ENCODE measurements around the gene CASKIN1.

Gene CASKIN1

DNA sequence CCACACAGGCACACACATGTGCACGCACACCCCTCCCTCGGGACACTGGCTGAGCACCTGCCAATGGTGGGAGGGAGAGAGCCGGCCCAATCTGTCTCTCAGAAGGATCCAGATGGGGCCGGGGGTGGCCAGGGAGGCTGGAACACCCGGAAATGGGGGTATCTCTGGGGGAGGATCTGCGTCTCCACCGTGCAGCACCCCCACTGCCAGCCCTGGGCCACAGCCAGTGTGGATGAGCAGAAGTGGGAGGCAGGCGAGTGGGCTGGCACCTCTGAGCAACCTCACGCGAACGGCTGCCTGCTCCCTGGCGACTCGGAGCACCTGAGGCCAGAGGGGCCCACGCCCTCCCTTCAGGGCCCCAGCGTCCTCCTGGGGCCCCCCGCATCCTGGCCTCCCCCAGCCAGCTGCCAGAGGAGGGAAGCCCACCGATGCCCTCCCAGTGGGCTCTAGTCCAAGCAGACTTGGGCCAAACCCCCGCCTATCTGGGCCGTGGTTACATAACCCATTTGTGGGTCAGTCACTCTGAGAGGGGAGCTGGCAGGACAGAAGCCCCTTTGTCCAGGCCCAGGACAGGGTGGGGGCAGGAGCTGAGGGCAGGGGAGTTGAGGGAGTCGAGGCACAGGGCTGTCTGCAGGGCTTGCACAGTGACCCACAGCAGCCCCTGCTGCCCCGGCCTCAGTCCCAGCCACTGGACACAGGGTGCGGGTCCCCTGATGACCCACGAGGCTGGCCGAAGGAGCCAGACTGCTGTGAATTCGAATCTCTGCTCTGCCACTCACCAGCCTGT is 5.6 kb downstream of the CASKIN1 start:
- no peak for DNase-seq

DNA sequence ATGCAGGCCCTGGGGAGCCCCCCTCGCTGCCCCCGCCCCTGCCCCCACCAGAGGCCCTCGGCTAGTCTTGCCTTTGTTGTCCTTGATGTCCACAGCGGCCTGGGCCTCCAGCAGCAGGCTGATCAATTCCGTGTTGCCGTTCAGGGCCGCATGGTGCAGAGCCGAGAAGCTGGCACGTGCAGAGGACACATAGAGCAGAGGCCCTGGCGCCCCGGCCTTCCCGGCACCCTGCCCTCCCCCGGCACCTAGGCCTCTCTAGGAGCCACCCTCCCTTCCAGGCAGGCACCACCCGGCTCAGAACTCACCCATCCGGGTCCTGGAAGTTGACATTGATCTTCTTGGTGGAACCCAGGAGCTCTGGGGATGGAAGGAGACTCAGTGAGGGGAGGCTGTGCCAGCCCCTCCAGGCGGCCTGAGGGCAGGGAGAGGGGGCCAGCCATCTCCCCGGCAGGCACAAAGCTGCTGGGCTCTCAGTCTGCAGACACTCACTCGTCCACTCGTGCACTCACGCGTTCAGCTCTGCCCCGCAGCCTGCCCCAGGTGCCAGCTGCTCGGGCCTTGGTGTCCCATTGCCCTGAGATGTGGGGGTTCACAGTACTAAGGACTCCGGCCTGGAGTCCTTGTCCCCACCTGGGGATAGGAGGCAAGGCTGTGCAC is 6.3 kb downstream of the CASKIN1 start:
- DNase-seq: no peak

DNA sequence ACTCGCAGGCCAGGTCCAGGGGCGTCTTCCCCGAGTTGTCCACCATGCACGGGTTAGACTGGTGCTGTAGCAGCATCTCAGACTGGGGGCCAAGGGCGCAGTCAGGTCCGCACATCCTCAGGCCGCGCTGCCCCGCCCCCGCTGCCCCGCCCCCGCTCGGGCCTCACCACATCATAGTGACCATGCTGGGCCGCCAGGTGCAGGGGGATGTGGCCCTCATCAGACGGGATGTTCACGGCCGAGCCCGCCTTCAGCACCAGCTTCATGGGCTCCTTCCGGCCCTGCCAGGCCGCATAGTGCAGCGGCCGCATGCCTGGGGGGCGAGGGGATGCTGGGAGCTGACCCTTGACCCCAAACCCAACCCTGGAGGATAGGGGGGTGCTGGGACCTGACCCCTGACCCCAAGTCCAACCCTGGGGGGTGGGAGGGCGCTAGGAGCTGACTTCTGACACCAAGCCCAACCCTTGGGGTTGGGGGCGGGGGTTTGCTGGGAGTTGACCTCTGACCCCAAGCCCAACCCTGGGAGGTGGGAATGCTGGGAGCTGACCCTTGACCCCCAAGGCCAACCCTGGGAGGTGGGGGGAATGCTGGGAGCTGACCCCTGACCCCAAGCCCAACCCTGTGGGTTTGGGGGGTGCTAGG is 7.0 kb downstream of the CASKIN1 start:
- no peak for DNase-seq

DNA sequence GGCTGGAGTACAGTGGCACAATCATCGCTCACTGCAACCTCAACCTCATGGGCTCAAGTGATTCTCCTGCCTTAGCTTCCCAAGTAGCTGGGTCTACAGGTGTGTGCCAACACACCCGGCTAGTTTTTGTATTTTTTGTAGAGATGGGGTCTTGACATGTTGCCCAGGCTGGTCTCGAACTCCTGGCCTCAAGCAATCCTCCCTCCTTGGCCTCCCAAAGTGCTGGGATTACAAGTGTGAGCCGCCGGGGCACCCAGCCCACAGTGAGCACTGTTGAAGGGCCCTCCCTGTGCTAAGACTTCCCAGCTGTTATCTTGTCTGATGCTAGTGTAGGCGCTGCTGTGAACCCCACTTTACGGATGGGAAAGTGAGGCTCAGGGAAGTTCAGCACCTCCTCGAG is 8.0 kb downstream of the CASKIN1 start:
- DNase-seq: no peak

DNA sequence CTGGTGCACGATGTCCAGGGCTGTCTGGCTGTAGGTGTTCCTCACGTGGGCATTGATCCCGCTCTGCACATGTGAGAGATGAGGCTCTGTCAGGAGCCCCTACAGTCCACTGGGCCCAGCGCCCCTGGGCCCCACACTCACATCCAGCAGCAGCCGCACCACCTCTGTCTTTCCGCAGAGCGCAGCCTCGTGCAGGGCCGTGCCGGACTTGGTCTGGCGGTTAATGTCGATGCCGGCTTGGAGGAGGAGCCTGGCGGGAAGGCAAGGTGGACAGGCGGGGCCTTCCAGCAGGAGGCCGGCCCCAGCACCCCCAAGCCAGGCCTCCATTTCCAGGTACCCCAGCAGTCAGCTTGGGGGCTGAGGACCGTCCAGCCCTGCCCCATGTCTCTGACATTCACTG is 9.2 kb downstream of the CASKIN1 start:
- no peak for DNase-seq

DNA sequence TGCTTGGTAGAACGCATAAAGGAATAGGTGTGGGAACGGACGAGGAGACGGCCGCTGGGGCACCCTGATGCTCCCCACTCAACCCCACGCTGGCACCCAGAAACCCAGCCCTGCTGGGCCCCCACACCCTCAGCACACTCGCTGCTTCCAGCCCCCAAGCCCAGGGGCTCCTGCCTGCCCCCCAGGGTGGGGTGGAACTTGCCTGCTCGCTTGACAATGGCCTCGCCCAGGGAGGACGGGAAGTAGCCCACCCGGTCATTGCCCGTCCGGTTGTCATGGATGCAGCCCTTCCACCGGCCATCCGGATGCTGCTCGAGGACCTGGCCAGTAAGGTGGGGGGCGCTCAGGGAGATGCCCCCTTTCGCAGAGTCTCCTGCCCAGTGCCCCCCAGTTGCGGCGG is 9.9 kb downstream of the CASKIN1 start:
- no peak for DNase-seq

DNA sequence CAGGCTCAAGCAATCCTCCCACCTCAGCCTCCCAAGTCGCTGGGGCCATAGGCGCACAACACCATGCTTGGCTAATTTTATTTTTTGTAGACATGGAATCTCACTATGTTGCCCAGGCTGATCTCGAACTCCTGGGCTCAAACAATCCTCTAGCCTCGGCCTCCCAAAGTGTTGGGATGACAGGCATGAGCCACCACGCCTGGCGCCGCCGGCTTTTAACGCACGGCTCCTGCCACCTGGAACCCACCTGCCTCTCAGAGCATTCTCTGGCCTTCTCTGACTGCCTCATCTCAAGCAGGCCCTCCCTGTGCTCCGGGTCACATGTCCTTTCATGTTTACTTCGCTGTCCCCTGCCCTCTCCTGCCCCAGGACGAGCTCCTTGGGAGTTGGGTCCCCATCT is 10.3 kb downstream of the CASKIN1 start:
- no peak for DNase-seq

DNA sequence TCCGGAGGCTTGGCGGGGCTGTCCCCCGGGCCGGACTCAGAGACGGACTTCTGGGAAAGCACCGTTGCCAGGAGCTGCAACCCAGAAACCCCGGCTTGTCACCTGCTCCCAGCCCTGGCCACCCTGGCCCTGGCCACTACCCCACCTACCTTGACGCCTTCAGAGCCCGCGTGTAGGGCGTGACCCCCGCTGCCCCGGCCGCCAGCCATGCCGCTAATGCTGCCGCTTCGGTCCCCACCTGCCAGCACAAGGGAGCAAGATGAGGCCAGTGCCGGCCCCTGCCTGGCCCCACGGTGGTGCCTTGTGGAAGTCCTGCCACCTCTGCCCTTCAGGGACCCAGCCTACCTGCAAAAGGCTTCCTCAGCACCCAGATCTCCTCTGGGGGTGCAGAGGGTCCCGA is 11.4 kb downstream of the CASKIN1 start:
- DNase-seq: no peak

DNA sequence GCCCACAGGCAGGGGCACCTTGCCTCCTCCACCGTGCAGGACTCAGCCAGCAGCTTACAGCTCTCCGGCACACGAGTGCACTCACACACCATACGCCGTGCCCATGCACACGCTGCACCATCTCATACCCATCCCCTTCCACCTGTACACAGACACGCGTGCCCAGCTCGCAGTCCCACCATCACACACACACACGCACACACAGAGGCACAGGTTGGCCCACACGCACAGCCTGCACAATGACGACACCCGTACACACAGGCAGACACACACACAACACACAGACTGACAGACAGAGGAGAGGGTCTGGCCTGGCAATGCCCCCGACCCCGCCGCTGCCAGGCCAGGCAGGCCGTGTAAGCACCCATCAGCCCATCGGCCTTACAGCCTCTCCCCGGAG is 12.1 kb downstream of the CASKIN1 start:
- no peak for DNase-seq

DNA sequence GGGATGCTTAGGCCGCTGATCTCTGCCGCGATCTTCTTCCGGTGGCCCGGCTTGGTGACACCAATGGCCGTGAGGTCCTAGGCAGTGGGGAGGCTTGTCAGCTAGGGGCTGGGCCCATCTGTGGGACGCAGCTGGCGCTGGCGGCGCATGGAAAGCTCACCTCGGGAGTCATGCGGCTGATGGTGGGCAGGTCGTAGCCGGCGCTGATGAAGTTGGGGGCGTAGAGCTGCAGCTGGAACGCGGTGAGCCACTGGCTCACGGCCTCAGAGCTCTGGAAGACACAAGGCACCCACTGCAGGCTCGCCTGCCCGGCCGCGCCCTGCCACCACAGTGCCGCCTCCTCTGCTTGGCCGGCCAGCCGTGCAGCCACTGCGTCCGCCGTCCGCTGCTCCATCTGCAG is 12.7 kb downstream of the CASKIN1 start:
- DNase-seq: no peak

DNA sequence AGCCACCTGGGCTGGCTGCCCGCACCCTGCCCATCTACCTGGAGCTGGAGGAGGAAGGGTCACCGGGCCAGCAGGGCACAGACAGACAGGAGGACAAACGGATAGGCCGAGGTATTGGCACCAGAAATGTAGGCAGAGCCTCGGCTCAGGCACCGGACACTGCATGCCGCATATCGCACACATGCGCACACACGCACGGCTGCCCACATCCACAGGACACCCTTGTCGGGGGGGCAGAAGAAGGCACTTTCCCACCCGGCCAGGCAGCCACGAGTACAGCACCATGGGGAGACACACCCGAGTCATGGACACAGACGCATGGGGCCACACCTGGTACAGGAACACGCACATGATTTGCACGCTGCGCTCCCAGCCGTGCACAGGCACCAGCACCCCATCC is 14.5 kb downstream of the CASKIN1 start:
- no peak for DNase-seq

DNA sequence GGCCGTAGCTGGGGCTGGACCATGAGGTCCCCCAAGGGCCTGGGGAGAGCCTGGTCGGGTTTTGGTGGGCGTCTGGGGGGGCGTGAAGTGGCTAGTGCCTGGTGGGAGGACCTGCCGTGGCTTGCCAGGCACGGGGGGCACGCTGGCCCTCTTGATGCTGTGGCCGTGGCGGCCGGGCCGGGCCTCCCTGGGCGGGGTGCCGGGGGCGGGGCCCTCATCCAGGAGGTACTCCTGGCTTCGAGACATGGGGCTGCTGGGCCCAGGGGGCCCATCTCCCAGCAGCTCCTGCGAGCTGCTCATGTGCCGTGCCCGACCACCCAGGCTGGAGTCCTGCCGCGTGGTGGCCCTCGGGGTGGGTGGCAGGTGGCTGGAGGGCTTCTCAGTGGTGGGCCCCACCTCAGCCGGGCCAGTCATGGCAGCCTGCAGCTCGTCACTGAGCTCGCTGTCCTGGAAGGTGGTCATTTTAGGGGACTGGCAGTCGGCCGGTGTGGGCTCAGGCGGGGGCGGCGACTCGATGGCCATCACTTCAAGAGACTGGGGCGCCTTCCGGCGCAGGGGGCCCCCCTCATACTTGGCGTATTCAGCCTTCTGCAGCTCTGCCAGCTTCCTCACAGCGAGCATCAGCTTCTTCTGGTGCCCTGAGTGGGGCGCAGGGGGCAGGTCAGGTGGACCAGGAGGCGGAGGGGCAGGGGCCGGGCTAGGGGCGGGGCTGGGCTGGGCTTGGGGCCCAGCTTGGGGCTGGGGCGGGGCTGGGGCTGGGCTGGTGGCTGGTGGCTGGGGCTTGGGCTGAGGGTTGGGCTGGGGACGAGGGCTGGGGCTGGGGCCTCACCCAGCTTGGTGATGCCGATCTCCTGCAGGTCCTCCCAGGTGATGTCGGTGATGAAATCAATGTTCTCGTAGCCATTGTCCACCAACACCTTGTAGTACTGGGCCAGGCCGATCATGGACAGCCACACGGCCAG is 15.2 kb downstream of the CASKIN1 start:
- DNase-seq: no peak

DNA sequence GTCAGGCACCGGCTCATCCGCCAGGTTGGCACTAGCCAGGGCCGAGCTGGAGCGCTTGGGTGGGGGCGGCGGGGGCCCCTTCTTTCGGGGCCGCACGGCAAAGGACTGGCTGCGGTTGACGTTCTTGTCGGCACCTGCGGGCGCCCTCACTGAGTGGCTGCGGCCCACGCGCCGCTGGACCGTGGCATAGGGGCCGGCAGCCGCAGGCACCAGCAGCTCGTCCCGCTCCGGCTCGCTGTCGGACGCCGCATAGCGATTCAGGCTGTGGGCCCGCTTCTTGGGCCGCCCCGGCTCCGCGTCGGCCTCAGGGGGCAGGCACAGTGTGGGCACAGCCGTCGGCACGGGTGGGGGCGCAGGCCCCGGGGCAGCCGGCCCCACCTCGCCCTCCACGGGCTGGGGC is 15.9 kb downstream of the CASKIN1 start:
- no peak for DNase-seq

DNA sequence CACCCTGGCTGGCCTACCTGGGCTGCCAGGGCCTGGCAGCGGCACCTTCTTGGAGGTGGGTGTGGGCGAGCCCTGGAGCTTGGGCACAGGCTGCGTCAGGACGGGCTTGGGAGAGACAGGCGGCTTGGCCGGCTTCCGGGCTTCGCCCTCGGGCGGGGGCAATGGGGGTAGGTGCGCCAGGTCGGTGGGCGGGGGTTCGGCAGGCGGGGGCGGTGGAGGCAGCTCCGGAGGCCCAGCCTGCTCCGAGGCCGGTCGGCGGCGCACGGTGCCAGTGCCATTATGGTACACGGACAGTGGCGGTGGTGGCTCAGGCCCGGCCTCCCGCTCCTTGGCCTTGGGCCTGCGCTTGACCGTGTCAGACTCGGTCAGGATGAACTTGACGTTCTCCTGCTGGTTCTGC is 16.8 kb downstream of the CASKIN1 start:
- no peak for DNase-seq

DNA sequence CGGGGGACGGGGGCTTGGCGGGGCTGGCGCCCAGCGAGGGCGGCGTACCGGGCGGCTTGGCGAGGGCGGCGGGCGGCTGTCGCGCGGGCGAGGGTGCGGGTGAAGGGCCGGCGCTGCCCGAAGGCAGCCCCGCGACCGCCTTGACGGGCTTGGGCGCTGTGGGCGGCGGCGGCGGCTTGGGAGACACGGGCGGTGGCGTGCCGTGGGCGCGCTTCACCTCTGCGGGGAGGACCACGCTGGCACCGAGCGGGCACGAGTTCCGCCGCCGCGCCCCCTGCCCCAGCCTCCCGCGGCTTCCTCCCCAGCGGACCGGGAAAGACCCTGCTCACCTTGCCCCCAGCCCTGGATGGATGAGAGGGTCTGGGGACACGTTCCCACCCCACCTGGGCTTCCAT is 17.3 kb downstream of the CASKIN1 start:
- DNase-seq: no peak

DNA sequence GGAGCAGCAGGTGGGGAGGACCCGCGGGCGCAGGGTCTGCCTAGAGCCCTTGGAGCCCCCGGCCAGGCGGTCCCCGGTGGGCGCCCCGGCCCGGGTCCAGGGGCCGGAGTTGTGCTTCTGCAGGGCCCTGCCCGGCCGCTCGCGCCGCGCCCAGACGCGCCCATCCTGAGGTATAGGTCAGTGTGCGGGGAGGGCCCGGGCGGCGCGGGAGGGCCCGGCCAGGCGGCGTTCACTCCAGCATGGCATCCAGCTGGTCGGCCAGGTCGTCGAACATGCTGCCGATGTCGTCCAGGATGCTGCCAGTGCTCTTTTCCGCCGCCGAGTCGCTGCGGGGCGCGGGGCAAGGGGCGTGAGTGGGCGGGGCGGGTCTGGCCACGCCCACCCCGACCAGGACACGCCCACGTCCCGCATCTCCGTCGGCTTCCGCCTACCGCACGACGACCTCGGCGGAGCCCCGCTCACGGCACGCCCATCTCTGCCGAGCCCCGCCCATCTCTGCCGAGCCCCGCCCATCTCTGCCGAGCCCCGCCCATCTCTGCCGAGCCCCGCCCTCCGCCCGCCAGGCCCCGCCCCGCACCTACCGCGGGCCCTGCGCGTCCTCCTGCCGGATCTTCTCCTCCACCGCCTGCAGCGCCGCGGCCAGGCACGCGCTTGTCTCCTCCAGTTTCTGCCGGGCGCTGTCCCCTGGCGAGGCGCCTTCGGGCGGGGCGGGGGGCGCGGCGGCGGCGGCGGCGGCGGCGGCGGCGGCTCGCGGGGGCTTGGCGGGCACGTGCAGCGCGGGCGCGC is 17.9 kb downstream of the CASKIN1 start:
- DNase-seq: no peak

DNA sequence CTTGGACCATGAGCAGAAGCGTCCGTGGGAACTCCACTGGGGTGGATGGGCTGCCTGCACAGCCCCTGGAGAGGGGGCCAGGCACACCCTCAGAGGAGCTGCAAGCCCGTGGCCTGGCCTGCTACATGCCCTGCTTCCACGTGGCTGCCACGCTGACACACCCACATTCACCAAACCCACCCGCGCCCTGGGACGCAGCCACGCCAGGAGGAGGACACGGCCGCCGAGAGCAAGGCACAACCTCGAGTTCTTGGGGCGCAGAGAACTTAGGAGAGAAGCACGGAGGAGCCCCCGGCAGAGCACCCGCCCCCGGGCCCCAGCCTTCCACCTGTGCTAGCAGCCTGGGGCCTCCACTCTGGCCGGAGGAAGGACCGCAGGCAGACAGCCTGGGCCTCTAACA is 18.8 kb downstream of the CASKIN1 start:
- no peak for DNase-seq

DNA sequence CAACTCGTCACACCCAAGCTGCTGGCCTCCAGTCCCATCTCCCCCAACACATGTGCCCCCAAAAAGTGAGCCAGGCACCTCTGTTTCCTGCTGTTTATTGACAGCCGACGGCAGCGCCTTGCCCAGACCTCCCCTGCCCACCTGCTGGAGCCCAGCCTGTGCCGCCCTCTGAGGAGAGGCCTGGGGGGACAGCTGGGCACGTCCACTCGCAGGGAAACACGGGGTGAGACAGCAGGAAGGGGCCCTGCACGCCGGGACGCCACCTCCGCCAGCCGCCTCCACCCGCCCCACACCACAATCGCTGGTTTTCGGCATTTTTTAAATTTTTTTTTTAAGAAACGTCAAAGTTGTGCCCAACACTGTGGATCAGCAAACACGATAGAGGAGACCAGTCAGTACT is 19.3 kb downstream of the CASKIN1 start:
- no peak for DNase-seq

DNA sequence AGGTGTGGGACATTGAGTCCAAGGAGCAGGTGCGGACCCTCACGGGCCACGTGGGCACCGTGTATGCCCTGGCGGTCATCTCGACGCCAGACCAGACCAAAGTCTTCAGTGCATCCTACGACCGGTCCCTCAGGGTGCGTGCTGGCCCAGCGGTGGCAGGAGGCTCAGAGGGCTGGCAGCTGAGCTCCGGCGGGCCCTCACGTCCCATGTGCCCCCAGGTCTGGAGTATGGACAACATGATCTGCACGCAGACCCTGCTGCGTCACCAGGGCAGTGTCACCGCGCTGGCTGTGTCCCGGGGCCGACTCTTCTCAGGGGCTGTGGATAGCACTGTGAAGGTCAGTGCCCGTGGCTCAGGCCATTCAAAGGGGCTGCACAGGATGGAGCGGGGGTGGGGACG is 20.4 kb downstream of the CASKIN1 start:
- no peak for DNase-seq

DNA sequence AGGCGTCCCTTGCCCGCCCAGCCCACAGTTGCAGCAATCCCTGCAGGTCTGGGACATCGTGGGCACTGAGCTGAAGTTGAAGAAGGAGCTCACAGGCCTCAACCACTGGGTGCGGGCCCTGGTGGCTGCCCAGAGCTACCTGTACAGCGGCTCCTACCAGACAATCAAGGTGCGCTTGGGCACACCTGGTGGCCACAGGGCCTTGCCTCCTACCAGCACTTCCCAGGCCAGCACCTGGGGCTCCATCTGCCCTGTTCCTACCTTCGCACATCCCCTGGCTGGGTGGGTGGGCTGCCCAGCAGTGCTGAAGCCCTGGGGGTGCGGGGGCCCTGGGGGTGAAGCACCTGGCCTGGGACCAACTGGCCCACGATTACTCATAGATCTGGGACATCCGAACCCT is 21.0 kb downstream of the CASKIN1 start:
- DNase-seq: no peak

DNA sequence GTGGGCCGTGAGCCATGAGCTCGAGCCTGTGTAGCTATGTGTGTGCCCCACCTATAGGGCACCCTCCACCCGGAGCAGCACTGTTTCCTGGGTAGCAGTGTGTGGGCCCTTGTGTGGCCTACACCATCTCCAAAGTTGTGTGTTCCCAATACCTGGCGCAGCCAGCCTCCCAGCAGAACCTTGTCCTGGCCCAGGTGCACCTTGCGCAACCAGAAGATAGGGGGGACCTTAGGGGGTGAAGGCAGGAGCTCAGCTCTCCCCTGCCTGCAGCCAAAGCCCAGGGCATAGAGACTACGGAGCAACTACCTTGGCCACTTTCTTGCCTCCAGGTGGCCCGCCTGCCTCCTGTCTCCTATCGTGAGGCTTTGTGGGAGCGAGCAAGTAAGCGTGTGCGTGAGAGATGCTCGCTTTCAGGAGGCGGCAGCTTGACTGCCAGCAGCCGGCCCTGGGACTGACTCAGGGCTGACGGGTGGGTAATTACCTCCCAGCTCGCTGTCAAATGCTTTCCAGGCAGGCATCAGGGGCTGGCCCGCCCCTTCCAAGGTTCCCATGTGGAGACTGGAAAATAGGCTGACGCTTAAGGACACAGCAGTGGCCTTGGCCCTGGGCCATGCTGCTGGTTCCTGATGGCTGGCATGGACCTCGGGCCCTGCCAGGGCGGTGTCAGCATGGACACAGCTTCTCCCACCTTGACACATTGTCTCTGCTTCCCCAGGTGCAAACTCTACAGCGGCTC is 21.8 kb downstream of the CASKIN1 start:
- no peak for DNase-seq

DNA sequence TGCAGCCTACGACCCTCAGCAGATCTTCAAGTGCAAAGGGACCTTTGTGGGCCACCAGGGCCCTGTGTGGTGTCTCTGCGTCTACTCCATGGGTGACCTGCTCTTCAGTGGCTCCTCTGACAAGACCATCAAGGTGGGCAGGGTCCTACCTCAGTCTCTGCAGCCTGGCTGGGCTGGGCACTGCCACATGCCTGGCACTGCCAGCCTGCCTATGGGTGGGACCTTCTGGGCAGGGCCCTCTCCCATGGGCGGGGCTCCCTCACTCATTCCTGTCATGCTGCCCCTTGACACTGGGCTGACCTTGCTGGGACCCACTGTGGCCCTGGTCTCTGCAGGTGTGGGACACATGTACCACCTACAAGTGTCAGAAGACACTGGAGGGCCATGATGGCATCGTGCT is 22.5 kb downstream of the CASKIN1 start:
- no peak for DNase-seq

Measured in NCI-H1092 (cell line).